ENCODE measurements around the gene KRT79. TPM values are rescaled to one million over a fixed set of nuclear protein-coding genes. Genes with fewer than 3 reads are reported as not detected.

Gene KRT79
- total and polyA plus RNA-seq, 2 experiments from 2014 or later: 0.07 TPM; not detected in 1

GRCh38 chr12:52867642-52868041 lies 33.5 kb upstream of the KRT79 start:
- H3K27ac ChIP-seq: no peak overlapping the region
- no peaks in the 10 kb centered on the region for H3K79me2 ChIP-seq
- no peak for DNase-seq (ENCODE audit: low spot score)
- H2AFZ ChIP-seq: no peak overlapping the region
- no peaks in the 10 kb centered on the region for H3K9me2 ChIP-seq (replicated peaks; ENCODE audit: insufficient read depth)
- no peaks in the 10 kb centered on the region for H4K20me1 ChIP-seq (ENCODE audit: insufficient read depth, poor library complexity, severe bottlenecking)
- no peak overlapping the region for H3K4me2 ChIP-seq
- H3K4me1 ChIP-seq (ENCODE audit: insufficient read depth): peaks cover 20% of the 10 kb centered on the region
- WGBS (ENCODE audit: low lambda C conversion rate, missing lambda C conversion rate): 53% methylated on average over 7 of the region's 9 CpGs
- no peaks in the 10 kb centered on the region for H3K36me3 ChIP-seq (replicated peaks; ENCODE audit: insufficient read depth, low read depth)
- TF ChIP-seq CTCF (IDR thresholded peaks at IDR 0.05; ENCODE audit: poor library complexity) (no peak), EZH2phosphoT487 (IDR thresholded peaks at IDR 0.05; ENCODE audit: low read depth, severe bottlenecking, unreplicated experiment) (no peak), EZH2 (IDR thresholded peaks at IDR 0.05; ENCODE audit: borderline replicate concordance) (no peak)
- no peaks in the 10 kb centered on the region for H3K27me3 ChIP-seq
- no peaks in the 10 kb centered on the region for H3K9me3 ChIP-seq (ENCODE audit: low read depth)
- no peak overlapping the region for H3K4me3 ChIP-seq

- H3K36me3 ChIP-seq (replicated peaks; ENCODE audit: insufficient read depth, low read depth): no peaks in the 10 kb centered on the region
- DNase-seq (ENCODE audit: low spot score): no peak
- no peak overlapping the region for H3K27ac ChIP-seq
- H3K27me3 ChIP-seq: no peaks in the 10 kb centered on the region
- no peak overlapping the region for H3K4me3 ChIP-seq
- H4K20me1 ChIP-seq (ENCODE audit: insufficient read depth, poor library complexity, severe bottlenecking): no peaks in the 10 kb centered on the region
- no peaks in the 10 kb centered on the region for H3K9me2 ChIP-seq (replicated peaks; ENCODE audit: insufficient read depth)
- H3K79me2 ChIP-seq: no peaks in the 10 kb centered on the region
- H3K4me2 ChIP-seq: no peak overlapping the region
- peaks cover 17% of the 10 kb centered on the region for H3K4me1 ChIP-seq (ENCODE audit: insufficient read depth)
- 97% methylated on average over 5 of the region's 5 CpGs for WGBS (ENCODE audit: low lambda C conversion rate, missing lambda C conversion rate)
- TF ChIP-seq CTCF (IDR thresholded peaks at IDR 0.05; ENCODE audit: poor library complexity): no peak
- TF ChIP-seq EZH2 (IDR thresholded peaks at IDR 0.05; ENCODE audit: borderline replicate concordance): no peak
- no peak for TF ChIP-seq EZH2phosphoT487 (IDR thresholded peaks at IDR 0.05; ENCODE audit: low read depth, severe bottlenecking, unreplicated experiment)
- H3K9me3 ChIP-seq (ENCODE audit: low read depth): no peaks in the 10 kb centered on the region
- H2AFZ ChIP-seq: no peak overlapping the region
Observed at GRCh38 chr12:52867152-52867551, 33.0 kb upstream of the KRT79 start.

GRCh38 chr12:52865090-52865944 lies 31.2 kb upstream of the KRT79 start:
- Histone ChIP-seq H3K4me3 (no peak overlapping the region), H3K4me2 (no peak overlapping the region), H3K79me2 (no peaks in the 10 kb centered on the region), H4K20me1 (ENCODE audit: insufficient read depth, poor library complexity, severe bottlenecking) (no peaks in the 10 kb centered on the region), H3K36me3 (replicated peaks; ENCODE audit: insufficient read depth, low read depth) (no peaks in the 10 kb centered on the region), H2AFZ (no peak overlapping the region), H3K27ac (no peak overlapping the region), H3K9me2 (replicated peaks; ENCODE audit: insufficient read depth) (no peaks in the 10 kb centered on the region), H3K4me1 (ENCODE audit: insufficient read depth) (no peaks in the 10 kb centered on the region), H3K9me3 (ENCODE audit: low read depth) (no peaks in the 10 kb centered on the region), H3K27me3 (no peaks in the 10 kb centered on the region)
- WGBS (ENCODE audit: low lambda C conversion rate, missing lambda C conversion rate): 48% methylated on average over 10 of the region's 10 CpGs
- TF ChIP-seq EZH2 (IDR thresholded peaks at IDR 0.05; ENCODE audit: borderline replicate concordance): no peak
- peak; percentile 77 for TF ChIP-seq CTCF (IDR thresholded peaks at IDR 0.05; ENCODE audit: poor library complexity)
- peak; percentile 90 for DNase-seq (ENCODE audit: low spot score)
